ENCODE results near the gene MCCC1. TPM values are rescaled to one million over a fixed set of nuclear protein-coding genes. Genes with fewer than 3 reads are reported as not detected.

MCCC1 gene
- total RNA-seq, 3 donors from 2014 or later (not counting 1 experiment from before 2014, with no cell fraction given), result 18.4 to 23.0 (median 21.7) TPM

- no peaks in the 10 kb centered on the region for H3K9me3 ChIP-seq (ENCODE audit: control insufficient read depth, insufficient read depth, low read length)
- peaks cover 5 to 11% of the 10 kb centered on the region in 2 donors for H3K27me3 Mint-ChIP-seq (ENCODE audit: low read depth in 2 of 2)
- ATAC-seq, result no peak
- H3K36me3 ChIP-seq (ENCODE audit: control insufficient read depth, insufficient read depth, low read length), result no peaks in the 10 kb centered on the region
- no peak overlapping the region for H3K27ac ChIP-seq (ENCODE audit: low read length)
- H3K27ac Mint-ChIP-seq, result no peak overlapping the region
- no peaks in the 10 kb centered on the region for H3K4me1 ChIP-seq (ENCODE audit: control insufficient read depth, insufficient read depth, low read length)
- no peaks in the 10 kb centered on the region for H3K36me3 Mint-ChIP-seq
- no peak for DNase-seq
- no peaks in the 10 kb centered on the region for H3K4me1 Mint-ChIP-seq
- no peaks in the 10 kb centered on the region for H3K9me3 Mint-ChIP-seq
- no peak overlapping the region for H3K4me3 ChIP-seq (ENCODE audit: low read length)
- 96% methylated on average over 11 of the region's 11 CpGs for WGBS (ENCODE audit: insufficient coverage)
- H3K4me3 Mint-ChIP-seq, result no peak overlapping the region
- no peak for TF ChIP-seq CTCF (IDR thresholded peaks at IDR 0.05)
- no peaks in the 10 kb centered on the region for H3K27me3 ChIP-seq (ENCODE audit: control insufficient read depth, insufficient read depth, low read length)
- intact Hi-C loops (cut with micrococcal nuclease), result no loop called here
Observed at GRCh38 chr3:183142199-183142598, 42.9 kb upstream of the MCCC1 start.

- ATAC-seq (no peak), DNase-seq (no peak)
- 82% methylated on average over 2 of the region's 2 CpGs for WGBS (ENCODE audit: insufficient coverage)
- Histone ChIP-seq H3K4me3 (ENCODE audit: low read length) (no peak overlapping the region), H3K4me1 (ENCODE audit: control insufficient read depth, insufficient read depth, low read length) (no peaks in the 10 kb centered on the region), H3K27ac (ENCODE audit: low read length) (no peak overlapping the region), H3K36me3 (ENCODE audit: control insufficient read depth, insufficient read depth, low read length) (no peaks in the 10 kb centered on the region), H3K27me3 (ENCODE audit: control insufficient read depth, insufficient read depth, low read length) (no peaks in the 10 kb centered on the region), H3K9me3 (ENCODE audit: control insufficient read depth, insufficient read depth, low read length) (no peaks in the 10 kb centered on the region)
- H3K36me3 Mint-ChIP-seq, result no peaks in the 10 kb centered on the region
- H3K27me3 Mint-ChIP-seq (ENCODE audit: low read depth in 2 of 2), result peaks cover 13 to 14% of the 10 kb centered on the region in 2 donors
- H3K27ac Mint-ChIP-seq, result no peak overlapping the region
- H3K4me3 Mint-ChIP-seq, result no peak overlapping the region
- H3K9me3 Mint-ChIP-seq, result no peaks in the 10 kb centered on the region
- no peak for TF ChIP-seq CTCF (IDR thresholded peaks at IDR 0.05)
- intact Hi-C loops (cut with micrococcal nuclease), result no loop called here
- H3K4me1 Mint-ChIP-seq, result no peaks in the 10 kb centered on the region
Observed at GRCh38 chr3:183134844-183135243, 35.5 kb upstream of the MCCC1 start.

- Histone ChIP-seq H3K36me3 (ENCODE audit: control insufficient read depth, insufficient read depth, low read length) (no peaks in the 10 kb centered on the region), H3K4me3 (ENCODE audit: low read length) (no peak overlapping the region), H3K27me3 (ENCODE audit: control insufficient read depth, insufficient read depth, low read length) (no peaks in the 10 kb centered on the region), H3K27ac (ENCODE audit: low read length) (no peak overlapping the region), H3K4me1 (ENCODE audit: control insufficient read depth, insufficient read depth, low read length) (no peaks in the 10 kb centered on the region), H3K9me3 (ENCODE audit: control insufficient read depth, insufficient read depth, low read length) (no peaks in the 10 kb centered on the region)
- H3K36me3 Mint-ChIP-seq, result peaks cover 12% of the 10 kb centered on the region
- no peak overlapping the region for H3K27ac Mint-ChIP-seq
- 91% methylated on average over 3 of the region's 6 CpGs for WGBS (ENCODE audit: insufficient coverage)
- ATAC-seq (no peak), DNase-seq (no peak)
- TF ChIP-seq CTCF (IDR thresholded peaks at IDR 0.05), result no peak
- peaks cover 13 to 17% of the 10 kb centered on the region in 2 donors for H3K27me3 Mint-ChIP-seq (ENCODE audit: low read depth in 2 of 2)
- peaks cover 0 to 7% of the 10 kb centered on the region in 2 donors for H3K9me3 Mint-ChIP-seq
- H3K4me1 Mint-ChIP-seq, result no peaks in the 10 kb centered on the region
- intact Hi-C loops (cut with micrococcal nuclease), result no loop called here
- no peak overlapping the region for H3K4me3 Mint-ChIP-seq
Observed at GRCh38 chr3:183132409-183132808, 33.1 kb upstream of the MCCC1 start.

- H3K36me3 Mint-ChIP-seq, result peaks cover 12% of the 10 kb centered on the region
- intact Hi-C loops (cut with micrococcal nuclease), result no loop called here
- H3K27me3 ChIP-seq (ENCODE audit: control insufficient read depth, insufficient read depth, low read length), result no peaks in the 10 kb centered on the region
- H3K4me3 Mint-ChIP-seq, result no peak overlapping the region
- no peak overlapping the region for H3K27ac ChIP-seq (ENCODE audit: low read length)
- H3K27ac Mint-ChIP-seq, result no peak overlapping the region
- ATAC-seq (no peak), DNase-seq (no peak)
- peaks cover 13 to 17% of the 10 kb centered on the region in 2 donors for H3K27me3 Mint-ChIP-seq (ENCODE audit: low read depth in 2 of 2)
- H3K4me1 ChIP-seq (ENCODE audit: control insufficient read depth, insufficient read depth, low read length), result no peaks in the 10 kb centered on the region
- peaks cover 0 to 7% of the 10 kb centered on the region in 2 donors for H3K9me3 Mint-ChIP-seq
- no peaks in the 10 kb centered on the region for H3K4me1 Mint-ChIP-seq
- H3K36me3 ChIP-seq (ENCODE audit: control insufficient read depth, insufficient read depth, low read length), result no peaks in the 10 kb centered on the region
- H3K4me3 ChIP-seq (ENCODE audit: low read length), result no peak overlapping the region
- no peak for TF ChIP-seq CTCF (IDR thresholded peaks at IDR 0.05)
- no peaks in the 10 kb centered on the region for H3K9me3 ChIP-seq (ENCODE audit: control insufficient read depth, insufficient read depth, low read length)
- WGBS (ENCODE audit: insufficient coverage), result 68% methylated on average over 4 of the region's 4 CpGs
Observed at GRCh38 chr3:183131735-183132134, 32.4 kb upstream of the MCCC1 start.
